Neural crest cell (in vitro differentiated cells): Measurements from ENCODE around the gene WBP1L. TPM values are rescaled to one million over a fixed set of nuclear protein-coding genes. Genes with fewer than 3 reads are reported as not detected.
A peak's percentile ranks its signal among the peaks of the same experiment; 100 is the strongest.

Source experiments
- DNase-seq: peaks from one replicate; pipeline ENCODE4 v3.0.0; 2021; ENCODE audit warnings: low read depth, mixed read lengths, low spot score
- H3K27ac Mint-ChIP-seq: one replicate; pipeline ENCODE4 v1.8.0; 2021; ENCODE audit warnings: mild to moderate bottlenecking, mixed read lengths; ENCODE audit not compliant: unreplicated experiment
- H3K27me3 Mint-ChIP-seq: 2 replicates; pipeline ENCODE4 v1.8.0; 2021; ENCODE audit warnings: low read depth, mild to moderate bottlenecking, mixed read lengths
- H3K36me3 Mint-ChIP-seq: 2 replicates; pipeline ENCODE4 v1.8.0; 2021; ENCODE audit warnings: low read depth, mild to moderate bottlenecking, mixed read lengths
- H3K4me1 Mint-ChIP-seq: 2 replicates; pipeline ENCODE4 v1.8.0; 2021; ENCODE audit warnings: mixed read lengths
- H3K4me3 Mint-ChIP-seq: one replicate; pipeline ENCODE4 v1.8.0; 2021; ENCODE audit warnings: mild to moderate bottlenecking, mixed read lengths
- H3K9me3 Mint-ChIP-seq: 2 replicates; pipeline ENCODE4 v1.8.0; 2021; ENCODE audit warnings: mixed read lengths
- total RNA-seq: library from RNA; stranded (reverse); gene quantifications from 2 replicates; pipeline ENCODE4 v1.2.1, GENCODE V29; 2021
- TF ChIP-seq, protein P1 (sequence below): fragments of 200-600 bp; sonication (generic); conservative IDR thresholded peaks from 2 replicates; pipeline ENCODE4 v1.5.0; 2021; ENCODE audit warnings: antibody characterized with exemption, mild to moderate bottlenecking

The WBP1L gene
- total RNA-seq, 1 donor from 2014 or later = 22.0 TPM

DNA sequence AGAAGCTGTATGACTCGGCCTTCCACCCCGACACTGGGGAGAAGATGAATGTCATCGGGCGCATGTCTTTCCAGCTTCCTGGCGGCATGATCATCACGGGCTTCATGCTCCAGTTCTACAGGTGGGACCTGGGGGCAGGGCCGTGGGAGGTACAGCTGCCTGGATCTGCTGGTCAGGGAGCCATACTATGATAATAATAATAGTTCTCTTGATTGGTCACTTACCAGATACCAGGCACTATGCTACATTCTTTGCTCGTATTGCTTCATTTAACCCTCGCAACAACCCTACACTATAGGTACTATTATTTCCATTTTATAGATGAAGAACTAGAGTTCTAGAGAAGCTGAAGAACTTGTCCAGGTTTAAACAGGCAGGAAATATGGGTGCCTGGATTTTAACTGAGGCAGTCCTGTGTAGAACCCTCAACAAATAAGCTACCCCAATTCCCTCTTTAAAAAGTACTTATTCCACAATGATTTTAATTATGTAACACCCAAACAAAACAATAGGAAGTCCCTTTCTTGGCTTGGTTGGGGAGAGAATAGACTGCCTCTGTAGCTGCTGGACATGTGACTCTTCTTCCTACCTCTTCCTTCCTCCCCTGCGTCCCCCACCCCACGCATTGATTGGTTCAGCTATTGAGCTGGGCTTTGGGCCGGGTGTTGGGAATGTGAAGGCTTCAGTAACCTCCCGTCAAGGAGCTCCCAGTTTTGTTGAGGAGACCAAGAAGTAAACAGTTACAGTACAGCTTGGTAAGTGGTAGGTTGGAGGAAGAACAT lies 16.5 kb upstream of the WBP1L start:
- Mint-ChIP-seq H3K27me3 (no peaks in the 10 kb centered on the region), H3K4me3 (no peak overlapping the region), H3K27ac (no peak overlapping the region), H3K9me3 (peaks cover 4% of the 10 kb centered on the region), H3K4me1 (peaks cover under 1% of the 10 kb centered on the region), H3K36me3 (peaks cover 24% of the 10 kb centered on the region)
- DNase-seq = no peak
- TF ChIP-seq, protein P1, sequence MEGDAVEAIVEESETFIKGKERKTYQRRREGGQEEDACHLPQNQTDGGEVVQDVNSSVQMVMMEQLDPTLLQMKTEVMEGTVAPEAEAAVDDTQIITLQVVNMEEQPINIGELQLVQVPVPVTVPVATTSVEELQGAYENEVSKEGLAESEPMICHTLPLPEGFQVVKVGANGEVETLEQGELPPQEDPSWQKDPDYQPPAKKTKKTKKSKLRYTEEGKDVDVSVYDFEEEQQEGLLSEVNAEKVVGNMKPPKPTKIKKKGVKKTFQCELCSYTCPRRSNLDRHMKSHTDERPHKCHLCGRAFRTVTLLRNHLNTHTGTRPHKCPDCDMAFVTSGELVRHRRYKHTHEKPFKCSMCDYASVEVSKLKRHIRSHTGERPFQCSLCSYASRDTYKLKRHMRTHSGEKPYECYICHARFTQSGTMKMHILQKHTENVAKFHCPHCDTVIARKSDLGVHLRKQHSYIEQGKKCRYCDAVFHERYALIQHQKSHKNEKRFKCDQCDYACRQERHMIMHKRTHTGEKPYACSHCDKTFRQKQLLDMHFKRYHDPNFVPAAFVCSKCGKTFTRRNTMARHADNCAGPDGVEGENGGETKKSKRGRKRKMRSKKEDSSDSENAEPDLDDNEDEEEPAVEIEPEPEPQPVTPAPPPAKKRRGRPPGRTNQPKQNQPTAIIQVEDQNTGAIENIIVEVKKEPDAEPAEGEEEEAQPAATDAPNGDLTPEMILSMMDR = no peak

GRCh38 chr10:102729029-102730026 lies 14.4 kb upstream of the WBP1L start:
- Mint-ChIP-seq H3K4me3 (no peak overlapping the region), H3K27ac (no peak overlapping the region), H3K36me3 (peaks cover 19% of the 10 kb centered on the region), H3K9me3 (no peaks in the 10 kb centered on the region), H3K4me1 (no peaks in the 10 kb centered on the region), H3K27me3 (no peaks in the 10 kb centered on the region)
- TF ChIP-seq, protein P1 = peak; percentile 96
- peak; percentile 91 for DNase-seq

- H3K27ac Mint-ChIP-seq = no peak overlapping the region
- TF ChIP-seq, protein P1 = no peak
- H3K36me3 Mint-ChIP-seq = peaks cover 12% of the 10 kb centered on the region
- no peak overlapping the region for H3K4me3 Mint-ChIP-seq
- H3K4me1 Mint-ChIP-seq = peaks cover 5% of the 10 kb centered on the region
- no peak for DNase-seq
- no peaks in the 10 kb centered on the region for H3K9me3 Mint-ChIP-seq
- no peaks in the 10 kb centered on the region for H3K27me3 Mint-ChIP-seq
Measured at GRCh38 chr10:102731222-102731800, 12.4 kb upstream of the WBP1L start.

- Mint-ChIP-seq H3K27ac (no peak overlapping the region), H3K36me3 (peaks cover 5% of the 10 kb centered on the region)
Measured at GRCh38 chr10:102732661-102733060, 11.1 kb upstream of the WBP1L start.

More at GRCh38 chr10:102732661-102733060, 11.1 kb upstream of the WBP1L start:
- Mint-ChIP-seq H3K4me3 (no peak overlapping the region), H3K9me3 (no peaks in the 10 kb centered on the region), H3K4me1 (peaks cover 5% of the 10 kb centered on the region), H3K27me3 (no peaks in the 10 kb centered on the region)
- TF ChIP-seq, protein P1 = no peak
- DNase-seq = no peak
